Activated CD4-positive, alpha-beta T cell treated with anti-CD3 and anti-CD28 coated beads for 36 hours (primary cell): Measurements from ENCODE around the gene RARB. TPM values are rescaled to one million over a fixed set of nuclear protein-coding genes. Genes with fewer than 3 reads are reported as not detected.

Experiments used
- ATAC-seq: fragments of 200-7000 bp; cut with Tn5 transposase; one replicate; pipeline ENCODE4 v1.10.0; 2021; ENCODE audit warnings: mild to moderate bottlenecking, moderate library complexity
- CTCF ChIA-PET: fragments of 350-600 bp; sonication (Branson Sonifier 250); formaldehyde crosslinking; loops from one replicate; lab custom pipeline; 2021; ENCODE audit warnings: antibody characterized with exemption; lab: Charles Lee
- POLR2A ChIA-PET: fragments of 350-600 bp; sonication (Branson Sonifier 250); formaldehyde crosslinking; loops from one replicate; lab custom pipeline; 2021; ENCODE audit warnings: antibody characterized with exemption, inconsistent platforms; lab: Charles Lee
- DNase-seq: peaks from one replicate; pipeline ENCODE4 v3.0.0-alpha.2; 2020
- H3K27ac Mint-ChIP-seq: one replicate; pipeline ENCODE4 v1.8.0; 2021; ENCODE audit warnings: mixed read lengths
- H3K27me3 Mint-ChIP-seq: one replicate; pipeline ENCODE4 v1.8.0; 2021; ENCODE audit warnings: mixed read lengths
- H3K36me3 Mint-ChIP-seq: one replicate; pipeline ENCODE4 v1.8.0; 2021; ENCODE audit warnings: low read depth, mixed read lengths
- H3K4me1 Mint-ChIP-seq: one replicate; pipeline ENCODE4 v1.8.0; 2021; ENCODE audit warnings: mixed read lengths
- H3K4me3 Mint-ChIP-seq: one replicate; pipeline ENCODE4 v1.8.0; 2021; ENCODE audit warnings: mild to moderate bottlenecking, moderate library complexity, mixed read lengths
- H3K9me3 Mint-ChIP-seq: one replicate; pipeline ENCODE4 v1.8.0; 2021; ENCODE audit warnings: low read depth, mixed read lengths
- intact Hi-C, 2 experiments: fragments of 100-400 bp; cut with DNase I in 1 of 2; cut with micrococcal nuclease in 1 of 2; formaldehyde crosslinking; loops; one replicate each; pipeline versions ENCODE4 v1.14.2 to v1.15.1; 2022 to 2024; cut with DNase I, micrococcal nuclease
- total RNA-seq, 2 experiments: library from RNA; stranded (reverse); gene quantifications; one replicate each; pipeline ENCODE4 v1.2.3, GENCODE V29; 2021

The RARB gene
- total RNA-seq, 2 experiments from 2014 or later: not detected

GRCh38 chr3:25583343-25583742 lies 155.3 kb downstream of the RARB start:
- Mint-ChIP-seq H3K9me3 (no peaks in the 10 kb centered on the region), H3K4me1 (no peaks in the 10 kb centered on the region), H3K27me3 (no peaks in the 10 kb centered on the region), H3K4me3 (no peak overlapping the region), H3K36me3 (no peaks in the 10 kb centered on the region), H3K27ac (no peak overlapping the region)
- ChIA-PET POLR2A (no interaction called here), CTCF (interaction anchor here (1.3 kb wide), 1 partner anchor 10 kb away, joined by 5 read pairs; no protein-coding TSS in a partner anchor)
- intact Hi-C loops: no loop called here
- DNase-seq (no peak), ATAC-seq (no peak)

GRCh38 chr3:25584011-25584789 lies 156.1 kb downstream of the RARB start:
- Mint-ChIP-seq H3K4me1 (no peaks in the 10 kb centered on the region), H3K9me3 (no peaks in the 10 kb centered on the region), H3K27me3 (no peaks in the 10 kb centered on the region), H3K27ac (no peak overlapping the region), H3K4me3 (no peak overlapping the region), H3K36me3 (no peaks in the 10 kb centered on the region)
- DNase-seq: no peak
- POLR2A ChIA-PET: no interaction called here
- ATAC-seq: no peak
- intact Hi-C loops: no loop called here
- CTCF ChIA-PET: interaction anchor here (2.4 kb wide), 1 partner anchor 10 kb away, joined by 16 read pairs; no protein-coding TSS in a partner anchor

- CTCF ChIA-PET: interaction anchor here (0.6 to 2.4 kb wide), 4 partner anchors 8 to 601 kb away, joined by 3 to 16 read pairs (median 4); no protein-coding TSS in a partner anchor
- no peak overlapping the region for H3K27ac Mint-ChIP-seq
- no peaks in the 10 kb centered on the region for H3K27me3 Mint-ChIP-seq
- ATAC-seq (no peak), DNase-seq (no peak)
- no peaks in the 10 kb centered on the region for H3K36me3 Mint-ChIP-seq
- no peaks in the 10 kb centered on the region for H3K4me1 Mint-ChIP-seq
- H3K4me3 Mint-ChIP-seq: no peak overlapping the region
- intact Hi-C loops: no loop called here
- POLR2A ChIA-PET: no interaction called here
- H3K9me3 Mint-ChIP-seq: no peaks in the 10 kb centered on the region
These were observed 157.5 kb downstream of the RARB start for GRCh38 chr3:25585361-25586166.

GRCh38 chr3:25586167-25586505 lies 158.1 kb downstream of the RARB start:
- no peaks in the 10 kb centered on the region for H3K36me3 Mint-ChIP-seq
- ATAC-seq (no peak), DNase-seq (no peak)
- H3K4me1 Mint-ChIP-seq: no peaks in the 10 kb centered on the region
- POLR2A ChIA-PET: no interaction called here
- no peak overlapping the region for H3K4me3 Mint-ChIP-seq
- no peak overlapping the region for H3K27ac Mint-ChIP-seq
- intact Hi-C loops: no loop called here
- no peaks in the 10 kb centered on the region for H3K27me3 Mint-ChIP-seq
- H3K9me3 Mint-ChIP-seq: no peaks in the 10 kb centered on the region
- CTCF ChIA-PET: interaction anchor here (0.6 to 2.4 kb wide), 4 partner anchors 8 to 602 kb away, joined by 3 to 16 read pairs (median 4); no protein-coding TSS in a partner anchor

GRCh38 chr3:25586553-25586952 lies 158.5 kb downstream of the RARB start:
- Mint-ChIP-seq H3K27ac (no peak overlapping the region), H3K9me3 (no peaks in the 10 kb centered on the region), H3K27me3 (no peaks in the 10 kb centered on the region), H3K4me3 (no peak overlapping the region), H3K36me3 (no peaks in the 10 kb centered on the region), H3K4me1 (no peaks in the 10 kb centered on the region)
- ATAC-seq (no peak), DNase-seq (no peak)
- intact Hi-C loops: no loop called here
- ChIA-PET CTCF (interaction anchor here (0.6 to 2.4 kb wide), 2 partner anchors 7 to 24 kb away, joined by 4 to 16 read pairs; no protein-coding TSS in a partner anchor), POLR2A (no interaction called here)

- ChIA-PET CTCF (interaction anchor here (0.6 to 1.0 kb wide), 2 partner anchors 30 to 725 kb away, joined by 3 read pairs; no protein-coding TSS in a partner anchor), POLR2A (no interaction called here)
- Mint-ChIP-seq H3K4me3 (no peak overlapping the region), H3K9me3 (no peaks in the 10 kb centered on the region), H3K4me1 (no peaks in the 10 kb centered on the region), H3K36me3 (no peaks in the 10 kb centered on the region), H3K27ac (no peak overlapping the region), H3K27me3 (no peaks in the 10 kb centered on the region)
- ATAC-seq (no peak), DNase-seq (no peak)
- intact Hi-C loops: no loop called here
These were observed 159.0 kb downstream of the RARB start for GRCh38 chr3:25587094-25587493.

GRCh38 chr3:25587526-25587925 lies 159.5 kb downstream of the RARB start:
- ChIA-PET POLR2A (no interaction called here), CTCF (interaction anchor here (0.6 to 1.0 kb wide), 2 partner anchors 30 to 726 kb away, joined by 3 read pairs; no protein-coding TSS in a partner anchor)
- H3K27ac Mint-ChIP-seq: no peak overlapping the region
- H3K27me3 Mint-ChIP-seq: no peaks in the 10 kb centered on the region
- ATAC-seq (no peak), DNase-seq (no peak)
- H3K36me3 Mint-ChIP-seq: no peaks in the 10 kb centered on the region
- no peaks in the 10 kb centered on the region for H3K9me3 Mint-ChIP-seq
- intact Hi-C loops: no loop called here
- H3K4me3 Mint-ChIP-seq: no peak overlapping the region
- H3K4me1 Mint-ChIP-seq: no peaks in the 10 kb centered on the region

GRCh38 chr3:25587975-25588374 lies 159.9 kb downstream of the RARB start:
- Mint-ChIP-seq H3K9me3 (no peaks in the 10 kb centered on the region), H3K36me3 (no peaks in the 10 kb centered on the region), H3K27me3 (no peaks in the 10 kb centered on the region), H3K4me1 (peaks cover 2% of the 10 kb centered on the region), H3K27ac (no peak overlapping the region), H3K4me3 (no peak overlapping the region)
- ChIA-PET CTCF (interaction anchor here (1.0 kb wide), 1 partner anchor 29 kb away, joined by 3 read pairs; no protein-coding TSS in a partner anchor), POLR2A (no interaction called here)
- ATAC-seq: no peak
- no peak for DNase-seq
- intact Hi-C loops: no loop called here

- POLR2A ChIA-PET: no interaction called here
- DNase-seq: no peak
- no peak overlapping the region for H3K4me3 Mint-ChIP-seq
- H3K27ac Mint-ChIP-seq: no peak overlapping the region
- ATAC-seq: no peak
- H3K4me1 Mint-ChIP-seq: peaks cover 2% of the 10 kb centered on the region
- intact Hi-C loops: no loop called here
- H3K27me3 Mint-ChIP-seq: no peaks in the 10 kb centered on the region
- CTCF ChIA-PET: no interaction called here
- H3K36me3 Mint-ChIP-seq: no peaks in the 10 kb centered on the region
- no peaks in the 10 kb centered on the region for H3K9me3 Mint-ChIP-seq
These were observed 160.5 kb downstream of the RARB start for GRCh38 chr3:25588441-25589103.

GRCh38 chr3:25589104-25589782 lies 161.2 kb downstream of the RARB start:
- ATAC-seq (no peak), DNase-seq (no peak)
- ChIA-PET CTCF (no interaction called here), POLR2A (no interaction called here)
- intact Hi-C loops: no loop called here
- Mint-ChIP-seq H3K27me3 (no peaks in the 10 kb centered on the region), H3K4me1 (peaks cover 2% of the 10 kb centered on the region), H3K36me3 (no peaks in the 10 kb centered on the region), H3K4me3 (no peak overlapping the region), H3K27ac (no peak overlapping the region), H3K9me3 (no peaks in the 10 kb centered on the region)

- no peak for ATAC-seq
- intact Hi-C loops: loop anchor here (5.0 to 10.0 kb wide), 2 partner anchors 58 to 1585 kb away; no protein-coding TSS in a partner anchor
- Mint-ChIP-seq H3K27me3 (no peaks in the 10 kb centered on the region), H3K36me3 (no peaks in the 10 kb centered on the region), H3K27ac (no peak overlapping the region), H3K4me3 (no peak overlapping the region), H3K9me3 (no peaks in the 10 kb centered on the region), H3K4me1 (peaks cover 2% of the 10 kb centered on the region)
- CTCF ChIA-PET: no interaction called here
- POLR2A ChIA-PET: no interaction called here
- DNase-seq: no peak
These were observed 161.8 kb downstream of the RARB start for GRCh38 chr3:25589783-25590258.
